GM18507 (cell line): ENCODE measurements around the gene LRP6.
A peak's percentile ranks its signal among the peaks of the same experiment; 100 is the strongest.
"Not testable (repeated sequence)": the region's sequence is repeated elsewhere in the genome, so short reads cannot be mapped to it uniquely, and the experiment has no call there.

Source experiments
- DNase-seq: peaks from one replicate; pipeline ENCODE4 v3.0.0; 2011; ENCODE audit warnings: low read depth; ENCODE audit not compliant: insufficient read length; ENCODE audit errors: extremely low spot score
- FAIRE-seq: peaks from 2 replicates; lab custom pipeline; 2011; peaks lifted over from hg19 to GRCh38; lab: Jason Lieb, UNC

LRP6 gene

DNA sequence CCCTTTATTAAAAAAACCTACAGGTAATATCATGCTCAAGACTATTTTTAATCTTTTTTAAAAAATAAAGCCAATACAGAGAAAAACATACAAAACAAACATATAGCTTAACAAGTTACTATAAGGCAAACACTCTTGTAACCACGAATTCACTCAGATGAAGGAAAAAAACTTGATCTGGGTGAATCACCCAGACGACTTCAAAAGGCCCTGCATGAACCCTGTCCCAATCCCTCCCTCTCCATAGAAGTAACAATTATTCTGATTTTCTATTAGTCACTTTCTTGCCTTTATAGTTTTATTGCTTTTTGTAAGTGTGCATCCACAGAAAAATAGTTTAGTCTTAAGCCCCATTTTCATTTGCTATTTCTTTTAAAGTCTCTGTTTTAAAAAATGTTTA lies 72.6 kb downstream of the LRP6 start:
- FAIRE-seq (no peak), DNase-seq (no peak)

DNA sequence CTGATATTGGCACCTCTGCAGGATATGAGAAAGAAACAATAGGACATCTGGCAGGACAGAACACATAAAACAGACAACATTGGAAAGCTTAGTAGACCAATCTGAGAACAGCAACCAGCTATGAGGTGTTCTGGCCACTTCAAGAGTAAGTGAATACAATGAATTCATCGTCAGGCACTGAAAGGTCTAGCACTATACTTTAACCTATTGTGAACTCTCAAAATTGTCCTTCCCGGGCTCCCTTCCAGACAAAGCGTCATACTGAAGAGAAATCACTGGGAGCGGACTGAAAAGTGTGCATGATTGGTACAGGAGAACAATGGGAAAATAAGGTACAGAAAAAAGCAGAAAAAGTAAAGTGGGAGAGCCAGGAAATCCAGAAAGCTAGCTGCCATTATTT lies 75.8 kb downstream of the LRP6 start:
- DNase-seq = no peak
- no peak for FAIRE-seq

DNA sequence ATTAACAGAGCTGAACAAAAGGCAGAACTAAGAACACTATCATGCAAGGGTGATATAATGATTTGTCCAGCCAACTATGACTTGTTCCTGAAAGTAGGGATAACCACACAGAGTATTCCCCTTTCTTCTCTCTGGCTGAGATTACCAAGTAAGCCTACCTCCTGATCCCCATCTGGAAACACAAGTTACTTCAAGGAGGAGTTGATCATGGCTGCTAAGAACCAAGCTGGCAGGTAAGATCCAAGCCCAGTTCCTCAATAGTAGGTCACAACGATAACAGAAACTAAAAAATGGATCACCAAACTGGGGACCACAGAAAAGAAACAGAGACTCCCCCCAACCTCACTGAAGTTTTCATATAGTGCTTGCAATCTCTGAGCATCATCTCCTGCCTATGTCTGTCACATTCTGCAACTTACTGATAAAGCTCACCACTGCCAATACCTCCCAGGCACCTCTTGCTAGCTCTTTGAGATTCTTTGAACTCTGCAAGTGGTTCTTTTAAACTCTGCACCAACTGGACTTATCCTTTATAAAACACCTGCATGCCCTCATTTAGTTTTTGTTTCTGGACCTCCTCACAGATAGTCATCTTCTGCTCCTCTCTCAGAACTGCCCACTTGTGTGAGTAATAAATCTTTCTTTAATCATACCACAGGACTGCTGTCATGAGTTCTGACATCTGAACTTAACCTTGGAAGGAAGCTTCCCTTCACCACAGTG lies 76.6 kb downstream of the LRP6 start:
- FAIRE-seq = no peak
- DNase-seq = no peak

DNA sequence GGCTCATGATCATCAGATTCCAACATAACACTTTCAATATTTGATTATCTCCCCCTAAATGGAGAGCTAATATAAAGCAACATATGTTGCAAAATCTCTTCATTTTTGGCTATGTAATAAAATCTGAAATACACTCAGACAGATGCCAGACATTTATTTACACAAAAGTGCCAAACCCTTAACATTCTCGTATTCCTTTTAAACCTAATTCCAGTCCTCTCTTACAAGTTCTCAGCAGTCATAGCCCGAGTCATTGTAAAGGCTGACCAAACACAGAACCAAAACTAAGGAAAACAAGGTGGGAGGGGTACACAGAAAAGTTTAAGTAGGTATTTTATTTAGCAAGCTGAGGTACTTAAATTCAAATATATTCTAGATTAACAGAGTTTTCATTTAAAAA lies 81.4 kb downstream of the LRP6 start:
- FAIRE-seq (no peak), DNase-seq (no peak)

DNA sequence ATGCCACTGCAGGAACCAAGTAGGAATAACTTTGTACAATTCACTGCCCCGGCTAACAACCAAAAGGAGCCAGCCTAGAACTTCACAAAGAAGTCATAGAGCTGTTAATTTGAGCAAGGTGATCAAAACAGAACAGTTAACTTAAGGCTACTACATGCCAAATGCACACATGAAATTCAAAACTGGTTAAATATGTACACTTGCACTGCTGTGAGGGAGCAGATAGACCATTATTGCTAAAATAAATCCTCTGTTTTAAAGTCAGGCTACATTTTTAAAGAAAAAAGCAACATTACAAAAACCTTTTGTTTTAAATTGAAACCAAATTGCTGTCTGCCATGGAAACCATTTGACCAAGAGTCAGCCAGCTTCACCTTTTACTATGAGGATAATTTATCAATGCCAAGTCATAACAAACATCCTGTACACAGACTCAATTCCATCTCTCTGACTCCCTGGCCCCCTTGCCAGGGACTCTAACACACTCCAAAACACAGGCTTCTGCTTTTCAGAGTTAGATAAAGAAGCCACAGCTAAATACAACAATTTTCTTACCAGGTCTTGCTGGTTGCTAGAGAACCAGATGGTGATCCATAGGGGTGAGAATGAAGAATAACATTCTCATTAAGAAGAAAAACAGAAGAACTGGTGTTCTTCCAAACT lies 84.0 kb downstream of the LRP6 start:
- DNase-seq = no peak
- no peak for FAIRE-seq

DNA sequence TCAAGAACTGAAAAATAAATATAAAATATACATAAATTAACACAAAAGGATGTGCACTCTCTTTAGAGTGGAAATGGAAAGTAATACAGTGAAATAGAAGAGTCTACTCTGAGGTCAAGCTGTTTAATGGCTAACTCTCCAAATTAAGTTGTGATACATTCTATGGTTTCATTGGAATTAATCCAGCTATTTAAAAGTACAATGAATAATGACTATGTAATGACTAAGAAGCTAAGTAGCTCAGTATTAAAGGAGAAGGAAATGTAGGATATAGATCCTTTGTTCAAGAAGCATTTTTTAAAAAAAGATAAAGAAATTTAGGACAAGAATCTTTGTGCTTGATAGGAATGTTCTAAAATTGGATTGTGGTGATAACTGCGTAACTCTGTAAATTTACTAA lies 85.3 kb downstream of the LRP6 start:
- FAIRE-seq (no peak), DNase-seq (no peak)

DNA sequence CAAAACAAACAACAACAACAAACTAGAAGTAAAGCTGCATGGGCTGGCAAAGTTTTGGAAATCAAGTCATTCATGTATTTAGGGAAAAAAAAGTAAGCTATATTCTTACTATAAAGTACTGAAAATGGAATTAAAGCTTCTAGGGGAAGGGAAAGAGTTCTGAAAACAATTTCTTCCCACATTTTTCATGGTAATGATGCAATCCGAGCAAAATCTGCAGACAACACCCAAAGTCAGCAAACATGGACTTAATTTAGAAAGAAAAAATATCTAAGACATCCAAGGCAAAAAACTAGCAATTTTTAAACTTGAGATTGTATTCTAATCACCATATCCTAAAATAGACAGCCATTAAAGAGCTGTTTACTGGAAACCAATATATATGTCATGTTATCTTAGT lies 86.3 kb downstream of the LRP6 start:
- DNase-seq (no peak), FAIRE-seq (no peak)

DNA sequence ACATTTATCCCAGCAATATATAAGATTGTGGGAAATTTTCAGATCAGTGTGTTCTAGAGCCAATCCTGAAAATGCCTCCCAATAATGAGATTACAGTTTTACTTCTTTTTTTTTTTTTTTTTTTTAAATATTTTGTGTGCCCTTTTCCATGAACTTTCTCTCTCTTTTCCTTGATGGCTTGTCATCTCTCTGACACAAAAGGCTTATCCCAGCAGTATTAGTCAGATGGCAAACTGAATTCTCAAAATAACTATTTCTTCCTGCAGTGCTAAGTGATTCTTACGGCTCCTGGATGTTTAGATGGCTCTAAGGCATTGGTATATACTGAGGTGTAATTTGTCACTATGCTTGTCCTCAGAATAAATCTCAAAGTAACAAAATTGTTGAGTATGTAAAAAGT lies 86.7 kb downstream of the LRP6 start:
- no peak for DNase-seq
- FAIRE-seq = no peak

DNA sequence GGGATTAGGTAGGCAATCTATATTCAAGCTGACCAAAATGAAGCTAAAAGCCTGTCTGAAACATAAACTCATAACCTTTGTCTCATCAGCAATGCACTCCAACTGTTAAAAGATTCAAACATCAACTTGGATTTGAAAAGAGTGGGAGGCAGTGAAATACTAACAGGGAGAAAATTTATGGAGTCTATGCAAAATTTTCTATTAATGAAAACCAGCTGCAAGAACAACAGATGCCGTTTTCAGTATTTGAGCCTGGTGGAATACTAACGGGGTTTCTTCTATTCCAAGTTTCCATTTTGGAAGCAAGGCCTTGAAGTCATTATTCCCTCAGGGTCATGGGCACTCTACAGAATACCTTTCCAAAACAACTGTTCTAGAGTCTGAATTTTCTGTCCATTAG lies 88.3 kb downstream of the LRP6 start:
- DNase-seq = no peak
- no peak for FAIRE-seq

DNA sequence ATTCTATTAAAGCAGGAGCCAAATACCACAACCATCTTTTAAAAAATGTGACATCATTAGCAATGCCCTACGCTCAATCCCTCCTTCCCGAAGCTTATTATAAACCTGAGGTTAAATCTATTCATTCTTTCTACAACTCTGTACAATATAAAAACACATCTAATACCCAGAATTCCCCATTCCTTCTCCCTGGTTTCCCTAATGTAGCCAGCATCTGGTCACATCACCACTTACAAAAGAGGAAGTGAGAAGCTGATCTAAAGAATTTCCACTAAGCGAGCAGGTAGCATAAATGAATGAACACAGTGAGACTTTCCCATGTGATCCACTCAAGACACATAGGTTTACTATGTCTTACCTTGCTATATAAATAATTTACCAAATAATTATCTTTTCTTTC lies 90.4 kb downstream of the LRP6 start:
- FAIRE-seq = peak; percentile 85
- peak; percentile 20 for DNase-seq

DNA sequence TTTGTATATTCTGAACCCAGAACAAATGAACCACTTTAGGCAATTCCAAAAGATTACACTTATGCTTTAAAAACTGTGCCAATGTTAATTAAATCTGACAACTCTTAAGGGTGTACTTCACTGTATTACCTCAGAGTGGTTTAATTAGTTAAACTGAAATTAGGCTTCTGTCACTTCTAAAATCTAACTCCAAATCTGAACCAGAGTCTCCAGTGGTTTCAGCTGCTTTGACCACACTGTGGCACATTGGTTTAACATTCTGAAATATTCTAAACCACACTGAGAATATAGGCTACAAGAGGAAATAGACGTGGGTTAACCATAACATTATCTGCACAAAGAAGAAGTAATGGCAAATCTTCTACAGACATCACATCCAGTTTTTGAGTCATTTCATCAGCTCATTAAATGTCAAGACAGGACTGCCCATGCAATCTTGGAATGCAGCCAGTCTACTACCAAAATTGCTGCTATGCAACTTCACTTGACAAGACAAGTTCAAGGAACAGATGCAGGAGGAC lies 94.8 kb downstream of the LRP6 start:
- DNase-seq = peak; percentile 29
- FAIRE-seq = peak; percentile 93

DNA sequence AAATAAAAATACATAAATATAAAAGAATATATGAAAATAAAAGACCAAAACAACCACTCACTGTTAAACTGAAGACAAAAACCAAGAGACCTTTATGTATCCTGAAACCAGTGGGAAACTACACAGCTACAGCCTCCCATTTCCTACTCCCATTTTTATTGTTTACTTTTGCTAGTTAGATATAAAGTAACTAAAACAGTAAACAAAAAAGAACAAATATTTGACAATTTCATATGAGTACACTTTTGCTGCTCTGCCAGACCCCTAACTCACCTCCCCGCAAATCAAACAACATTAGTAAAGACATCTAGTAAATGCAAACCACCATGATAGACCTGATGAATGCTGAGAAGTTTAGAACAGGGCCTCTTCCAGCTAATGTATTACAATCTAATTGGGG lies 99.0 kb downstream of the LRP6 start:
- DNase-seq = no peak
- no peak for FAIRE-seq

DNA sequence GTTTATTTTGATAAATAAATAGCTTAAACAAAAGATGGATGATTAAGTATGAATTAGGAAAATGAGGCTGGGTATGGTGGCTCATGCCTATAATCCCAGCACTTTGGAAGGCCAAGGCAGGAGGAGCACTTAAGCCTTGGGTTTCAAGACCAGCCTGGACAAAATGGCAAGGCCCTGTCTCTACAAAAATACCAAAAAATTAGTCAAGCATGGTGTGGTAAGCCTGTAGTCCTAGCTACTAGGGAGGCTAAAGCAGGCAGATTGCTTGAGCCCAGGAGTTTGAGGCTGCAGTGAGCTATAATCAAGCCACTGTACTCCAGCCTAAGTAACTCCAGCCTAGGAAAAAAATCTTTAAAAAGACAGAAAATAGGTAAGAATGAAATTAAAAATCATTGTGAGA lies 100.1 kb downstream of the LRP6 start:
- DNase-seq (no peak), FAIRE-seq (no peak)

DNA sequence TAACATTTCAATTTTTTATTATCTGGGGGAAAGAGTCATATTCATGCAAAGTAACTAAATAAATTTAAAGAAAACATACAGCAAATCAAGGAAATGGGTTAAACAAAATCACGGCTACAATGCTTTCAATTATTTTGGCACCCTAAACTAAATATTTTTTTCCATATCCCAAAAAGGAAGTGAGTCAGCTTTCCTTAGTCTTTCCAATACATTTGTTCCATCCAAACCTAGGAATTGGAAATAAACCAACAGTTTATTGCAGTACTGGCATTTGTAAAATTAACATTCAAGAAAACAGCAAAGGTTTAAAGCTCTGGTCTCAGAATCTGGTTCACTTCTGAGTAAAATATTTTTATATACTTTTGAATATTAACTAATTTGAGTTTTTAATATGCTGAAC lies 106.9 kb downstream of the LRP6 start:
- FAIRE-seq (no peak), DNase-seq (no peak)

DNA sequence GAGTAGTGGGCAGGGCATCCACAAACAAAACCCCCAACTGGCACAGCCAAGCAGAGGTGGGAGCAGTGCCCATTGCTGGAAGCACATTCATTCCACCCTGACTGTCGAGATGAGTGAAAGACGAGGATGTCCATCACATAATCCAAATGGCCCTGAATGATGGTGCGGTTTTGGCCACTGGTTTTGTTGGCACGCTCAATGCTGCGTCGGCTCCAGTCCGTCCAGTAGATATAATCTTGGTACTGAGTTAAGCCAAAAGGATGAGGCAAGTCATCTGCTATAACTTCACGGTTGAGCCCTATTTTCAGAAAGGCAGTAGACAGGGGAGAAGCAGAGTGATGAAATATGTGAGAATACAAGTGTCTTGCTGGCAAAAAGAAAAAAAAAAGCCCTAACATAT lies 108.0 kb downstream of the LRP6 start:
- FAIRE-seq (no peak), DNase-seq (no peak)

DNA sequence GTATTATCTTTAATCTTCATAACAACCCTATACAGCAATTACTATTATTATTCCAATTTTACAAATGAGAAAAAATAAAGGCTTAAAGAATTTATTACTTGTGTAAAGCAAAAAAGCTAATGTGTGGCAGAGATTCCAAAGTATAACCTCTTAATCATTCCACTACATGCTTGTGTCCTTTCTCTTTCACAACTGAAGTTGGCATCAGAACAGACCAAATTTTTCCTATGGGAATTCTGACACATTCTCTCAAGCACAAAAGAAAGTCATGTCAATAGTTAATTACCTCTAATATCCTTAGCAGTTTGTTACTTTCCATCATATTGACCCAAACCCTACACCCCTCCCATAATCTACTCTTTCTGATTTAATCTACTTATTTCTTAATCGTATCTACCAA lies 109.4 kb downstream of the LRP6 start:
- FAIRE-seq = no peak
- DNase-seq = no peak

DNA sequence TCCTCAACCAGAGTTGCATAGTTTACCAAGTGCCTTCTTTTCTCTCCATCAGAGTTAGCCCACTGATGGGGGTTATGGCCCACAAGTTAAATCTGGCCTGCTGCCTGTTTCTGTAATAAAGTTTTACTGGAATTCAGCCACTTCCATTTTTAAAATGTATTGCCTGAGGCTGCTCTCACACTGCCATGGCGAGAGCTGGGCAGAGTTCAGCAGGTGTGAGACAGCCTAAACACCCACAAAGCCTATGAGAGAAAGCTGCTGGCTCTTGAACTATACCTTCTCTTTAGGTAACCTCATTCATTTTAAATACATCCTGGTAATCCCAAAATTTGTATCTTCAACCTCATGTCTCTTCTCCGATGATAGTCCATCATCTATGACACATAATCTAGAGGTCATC lies 110.0 kb downstream of the LRP6 start:
- FAIRE-seq (no peak), DNase-seq (no peak)

DNA sequence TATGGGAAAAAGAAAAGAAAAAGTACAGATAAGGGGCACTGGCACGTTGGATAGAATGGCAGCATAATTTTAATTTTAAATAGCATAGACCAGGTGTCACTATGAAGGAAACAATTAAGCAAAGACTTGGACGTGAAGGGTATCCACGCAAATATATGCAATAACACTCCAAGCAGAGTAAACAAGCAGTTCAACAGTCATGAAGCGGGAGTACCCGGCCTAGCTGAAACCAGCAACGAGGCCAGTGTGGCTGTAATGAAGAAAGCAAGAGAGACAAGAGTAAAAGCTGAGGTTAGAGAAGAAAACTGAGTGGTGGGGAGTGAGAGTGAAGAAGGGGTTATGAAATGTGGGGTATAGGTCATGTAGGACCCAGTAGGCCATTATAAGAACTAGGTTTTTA lies 110.7 kb downstream of the LRP6 start:
- DNase-seq (no peak), FAIRE-seq (no peak)

DNA sequence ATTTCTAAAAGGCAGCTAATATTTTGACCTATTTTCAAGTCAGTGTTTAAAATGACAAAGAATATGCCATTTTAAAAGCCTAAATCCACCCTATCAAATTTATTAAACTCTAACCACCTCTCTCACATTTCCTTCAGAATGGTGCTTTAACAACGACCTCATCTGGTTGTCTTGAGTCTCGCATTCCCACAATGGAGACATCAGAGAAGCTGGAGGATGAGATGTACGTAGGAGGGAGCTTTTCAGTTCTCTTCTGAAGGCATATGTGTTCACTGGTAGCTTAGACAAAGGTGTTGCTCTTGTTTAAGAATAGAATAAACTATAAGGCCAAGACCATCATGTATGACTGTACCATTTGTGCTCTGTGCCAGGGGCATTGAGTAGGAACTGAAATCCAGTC lies 113.2 kb downstream of the LRP6 start:
- DNase-seq = no peak

DNA sequence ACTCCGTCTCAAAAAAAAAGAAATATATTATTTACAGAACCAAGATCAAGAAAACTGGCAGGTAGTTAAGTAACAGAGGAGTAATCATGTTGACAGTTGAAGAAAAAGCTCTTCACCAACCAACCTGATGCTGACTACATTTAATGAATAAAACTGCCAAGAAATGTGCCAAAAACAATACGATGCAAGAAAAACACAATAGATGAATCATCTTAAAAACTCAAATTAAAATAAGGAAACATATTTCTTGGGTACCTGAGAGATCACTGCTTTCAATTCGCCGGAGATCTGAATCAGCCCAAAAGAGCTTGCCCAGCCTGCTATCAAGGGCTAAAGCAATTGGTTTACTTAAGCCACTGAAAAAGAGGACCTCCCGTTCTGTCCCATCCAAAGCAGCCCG lies 119.7 kb downstream of the LRP6 start:
- no peak for DNase-seq
- no peak for FAIRE-seq

More for the DNA sequence above, 113.2 kb downstream of the LRP6 start:
- FAIRE-seq = no peak

DNA sequence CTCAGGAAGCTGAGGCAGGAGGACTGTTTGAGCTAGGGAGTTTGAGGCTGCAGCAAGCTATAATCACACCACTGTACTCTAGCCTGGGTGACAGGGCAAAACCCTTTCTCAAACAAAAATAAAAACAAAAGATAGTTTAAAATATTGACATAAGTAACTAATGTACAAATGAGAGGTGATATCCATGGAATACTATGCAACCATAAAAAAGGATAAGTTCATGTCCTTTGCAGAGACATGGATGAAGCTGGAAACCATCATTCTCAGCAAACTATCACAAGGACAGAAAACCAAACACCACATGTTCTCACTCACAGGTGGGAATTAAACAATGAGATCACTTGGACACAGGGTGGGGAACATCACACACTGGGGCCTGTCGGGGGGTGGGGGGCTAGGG lies 122.3 kb downstream of the LRP6 start:
- not testable (repeated sequence) for DNase-seq, FAIRE-seq
